H9 (cell line): ENCODE data around the gene ANKRD23. TPM values are rescaled to one million over a fixed set of nuclear protein-coding genes. Genes with fewer than 3 reads are reported as not detected.

ENCODE experiments used
- DNase-seq: peaks from one replicate; pipeline ENCODE4 v3.0.0-alpha.2; 2017
- H2AFZ ChIP-seq: one replicate; pipeline ENCODE4 v1.6.1; 2013; ENCODE audit warnings: mild to moderate bottlenecking, low read length, control low read depth, moderate library complexity
- H2AK5ac ChIP-seq: 2 replicates; pipeline ENCODE4 v1.6.1; 2013; ENCODE audit warnings: low read length, control low read depth, mixed read lengths; ENCODE audit not compliant: insufficient read length
- H2BK120ac ChIP-seq: one replicate; pipeline ENCODE4 v1.6.1; 2013; ENCODE audit warnings: low read depth, mild to moderate bottlenecking, low read length, control low read depth, inconsistent platforms; ENCODE audit not compliant: poor library complexity, severe bottlenecking
- H2BK12ac ChIP-seq: 2 replicates; pipeline ENCODE4 v1.6.1; 2013; ENCODE audit warnings: low read length, control low read depth, mixed read lengths, low read depth; ENCODE audit not compliant: insufficient read length
- H2BK15ac ChIP-seq: 2 replicates; pipeline ENCODE4 v1.6.1; 2013; ENCODE audit warnings: low read depth, low read length, control low read depth
- H2BK20ac ChIP-seq: one replicate; pipeline ENCODE4 v1.6.1; 2013; ENCODE audit warnings: low read depth, mild to moderate bottlenecking, low read length, control low read depth, inconsistent platforms; ENCODE audit not compliant: poor library complexity, severe bottlenecking
- H2BK5ac ChIP-seq: 2 replicates; pipeline ENCODE4 v1.6.1; 2013; ENCODE audit warnings: low read length, control low read depth, mixed read lengths; ENCODE audit not compliant: insufficient read length
- H3K14ac ChIP-seq: 2 replicates; pipeline ENCODE4 v1.6.1; 2013; ENCODE audit warnings: low read length, control low read depth; ENCODE audit not compliant: insufficient read depth
- H3K18ac ChIP-seq: 2 replicates; pipeline ENCODE4 v1.6.1; 2013; ENCODE audit warnings: low read depth, mild to moderate bottlenecking, mixed read lengths, low read length, control low read depth; ENCODE audit not compliant: insufficient read length
- H3K23ac ChIP-seq: 2 replicates; pipeline ENCODE4 v1.6.1; 2013; ENCODE audit warnings: low read length, control low read depth, mixed read lengths, low read depth; ENCODE audit not compliant: insufficient read length
- H3K23me2 ChIP-seq: 2 replicates; pipeline ENCODE4 v1.6.1; 2013; ENCODE audit warnings: low read depth, mild to moderate bottlenecking, mixed read lengths, low read length, control low read depth; ENCODE audit not compliant: insufficient read length, poor library complexity, severe bottlenecking
- H3K27ac ChIP-seq: 2 replicates; pipeline ENCODE4 v1.5.1; 2013; ENCODE audit warnings: low read length, control low read depth, mixed read lengths, low read depth; ENCODE audit not compliant: insufficient read length
- H3K27me3 ChIP-seq: 2 replicates; pipeline ENCODE4 v1.6.1; 2013; ENCODE audit warnings: low read length, control low read depth, inconsistent platforms; ENCODE audit not compliant: insufficient read depth
- H3K4ac ChIP-seq: 2 replicates; pipeline ENCODE4 v1.6.1; 2013; ENCODE audit warnings: low read depth, mild to moderate bottlenecking, control low read depth, inconsistent platforms, low read length, moderate library complexity
- H3K4me1 ChIP-seq: 2 replicates; pipeline ENCODE4 v1.6.1; 2013; ENCODE audit warnings: low read length, control low read depth, inconsistent platforms; ENCODE audit not compliant: insufficient read depth
- H3K4me2 ChIP-seq: 2 replicates; pipeline ENCODE4 v1.6.1; 2013; ENCODE audit warnings: low read length, control low read depth, mixed read lengths; ENCODE audit not compliant: insufficient read length, insufficient read depth
- H3K56ac ChIP-seq: 2 replicates; pipeline ENCODE4 v1.6.1; 2013; ENCODE audit warnings: low read depth, mild to moderate bottlenecking, mixed read lengths, low read length, control low read depth; ENCODE audit not compliant: insufficient read length
- H3K79me1 ChIP-seq: 2 replicates; pipeline ENCODE4 v1.6.1; 2013; ENCODE audit warnings: low read depth, mild to moderate bottlenecking, moderate library complexity, low read length, control low read depth, inconsistent platforms; ENCODE audit not compliant: insufficient read depth, poor library complexity, severe bottlenecking
- H3K79me2 ChIP-seq: 2 replicates; pipeline ENCODE4 v1.6.1; 2013; ENCODE audit warnings: low read length, control low read depth, inconsistent platforms; ENCODE audit not compliant: insufficient read depth
- H3K9ac ChIP-seq: 2 replicates; pipeline ENCODE4 v1.6.1; 2013; ENCODE audit warnings: low read length, control low read depth, mixed read lengths; ENCODE audit not compliant: insufficient read length; ENCODE audit errors: extremely low read depth
- H3K9me3 ChIP-seq: one replicate; pipeline ENCODE4 v1.6.1; 2013; ENCODE audit warnings: low read depth, low read length, inconsistent platforms; ENCODE audit not compliant: control insufficient read depth
- H3T11ph ChIP-seq: one replicate; pipeline ENCODE4 v1.6.1; 2013; ENCODE audit warnings: mild to moderate bottlenecking, low read length, control low read depth, inconsistent platforms
- H4K20me1 ChIP-seq: one replicate; pipeline ENCODE4 v1.6.1; 2013; ENCODE audit not compliant: control insufficient read depth, insufficient read length, insufficient read depth
- H4K5ac ChIP-seq: 2 replicates; pipeline ENCODE4 v1.6.1; 2013; ENCODE audit warnings: low read depth, mild to moderate bottlenecking, mixed read lengths, low read length, control low read depth; ENCODE audit not compliant: insufficient read length
- H4K8ac ChIP-seq: replicated peaks from 2 replicates; pipeline ENCODE4 v1.6.1; 2013; ENCODE audit warnings: low read length, control low read depth, mixed read lengths, low read depth; ENCODE audit not compliant: insufficient read length
- H4K91ac ChIP-seq: 2 replicates; pipeline ENCODE4 v1.6.1; 2013; ENCODE audit warnings: low read depth, mild to moderate bottlenecking, moderate library complexity, mixed read lengths, low read length, control low read depth; ENCODE audit not compliant: insufficient read length
- H3K27ac Mint-ChIP-seq, 3 experiments: 2 replicates in 2 of 3; 3 replicates in 1 of 3; pipeline ENCODE4 v1.8.0; 2020 to 2021; ENCODE audit warnings: mixed read lengths in 3 of 3, mild to moderate bottlenecking in 1 of 3, moderate library complexity in 1 of 3
- H3K27me3 Mint-ChIP-seq: 2 replicates; pipeline ENCODE4 v1.8.0; 2021; ENCODE audit warnings: low read depth, mild to moderate bottlenecking, moderate library complexity, mixed read lengths
- H3K36me3 Mint-ChIP-seq, 3 experiments: 2 replicates in 2 of 3; 3 replicates in 1 of 3; pipeline ENCODE4 v1.8.0; 2020 to 2021; ENCODE audit warnings: low read depth in 3 of 3, mixed read lengths in 3 of 3; ENCODE audit not compliant: insufficient read depth in 1 of 3
- H3K4me1 Mint-ChIP-seq, 2 experiments: 2 replicates each; pipeline ENCODE4 v1.8.0; 2020; ENCODE audit warnings: mixed read lengths in 2 of 2
- H3K4me3 Mint-ChIP-seq, 2 experiments: 2 replicates in 1 of 2; 3 replicates in 1 of 2; pipeline ENCODE4 v1.8.0; 2020 to 2021; ENCODE audit warnings: mild to moderate bottlenecking in 2 of 2, mixed read lengths in 2 of 2, moderate library complexity in 1 of 2
- H3K9me3 Mint-ChIP-seq, 2 experiments: 2 replicates in 1 of 2; 3 replicates in 1 of 2; pipeline ENCODE4 v1.8.0; 2020; ENCODE audit warnings: mild to moderate bottlenecking in 2 of 2, mixed read lengths in 2 of 2, moderate library complexity in 1 of 2
- CTCF ChIP-seq: fragments of 200-600 bp; sonication (generic); conservative IDR thresholded peaks from 3 replicates; pipeline ENCODE4 v1.8.0; 2021; ENCODE audit warnings: antibody characterized with exemption, mild to moderate bottlenecking
- WGBS: extraction: QIAGEN DNeasy Blood & Tissue Kit; methylation state at CpG from one replicate; pipeline ENCODE4 v1.1.7; 2013; ENCODE audit warnings: missing lambda C conversion rate, low lambda C conversion rate, mixed read lengths; ENCODE audit not compliant: insufficient read length; ENCODE audit errors: extremely low coverage; 5-methylcytosine and 5-hydroxymethylcytosine counted together
- total RNA-seq: library from RNA; stranded (reverse); gene quantifications from 2 replicates; pipeline ENCODE4 v1.2.1, GENCODE V29; 2021

The ANKRD23 gene
- total RNA-seq, 1 experiment from 2014 or later = 2.4 TPM

- Histone ChIP-seq H3K23me2 (no peaks in the 10 kb centered on the region), H4K91ac (no peak overlapping the region), H3K14ac (peak overlapping the region; percentile 23), H2BK120ac (no peak overlapping the region), H3K56ac (no peak overlapping the region), H2BK12ac (no peak overlapping the region), H4K20me1 (no peaks in the 10 kb centered on the region), H3T11ph (no peak overlapping the region), H3K9me3 (no peaks in the 10 kb centered on the region), H2BK5ac (no peak overlapping the region), H3K4me2 (peak overlapping the region; percentile 24), H3K4me1 (peaks cover 3% of the 10 kb centered on the region; the same call in 1 of the 2 replicates), H4K5ac (no peak overlapping the region), H2AK5ac (no peak overlapping the region), H3K27me3 (no peaks in the 10 kb centered on the region; the same call in 1 of the 2 replicates), H3K23ac (no peak overlapping the region), H3K9ac (no peak overlapping the region), H2AFZ (no peak overlapping the region), H3K18ac (peak overlapping the region; percentile 18), H3K4ac (no peak overlapping the region), H3K79me2 (no peaks in the 10 kb centered on the region), H2BK15ac (no peak overlapping the region), H3K27ac (no peak overlapping the region), H2BK20ac (no peak overlapping the region), H3K79me1 (no peaks in the 10 kb centered on the region), H4K8ac (no peak overlapping the region)
- no peak for TF ChIP-seq CTCF
- peak; percentile 65 for DNase-seq
- Mint-ChIP-seq H3K27ac (peak overlapping the region; percentile 32 to 92 (median 87); a peak in 3 of 7 replicates), H3K4me1 (peaks cover 42 to 43% of the 10 kb centered on the region in 2 experiments), H3K36me3 (no peaks in the 10 kb centered on the region), H3K27me3 (peaks cover 4% of the 10 kb centered on the region), H3K9me3 (no peaks in the 10 kb centered on the region), H3K4me3 (peak overlapping the region in 1 of 2 experiments; percentile 50; a peak in 1 of 5 replicates)
- no CpG with 5 or more reads among the region's 12 CpGs for WGBS
These were observed 38.4 kb upstream of the ANKRD23 start for GRCh38 chr2:96882230-96882629.
